Endothelial cell of umbilical vein (primary cell): ENCODE data around the gene B3GALNT2. TPM values are rescaled to one million over a fixed set of nuclear protein-coding genes. Genes with fewer than 3 reads are reported as not detected.

Experiments used
- BruUV-seq: library from RNA; stranded (reverse); fragments of 400-500 nt; replicated peaks from 2 replicates; lab custom pipeline; 2021; lab: Mats Ljungman, UMichigan
- CTCF ChIA-PET: fragments of 300-600, 350-600 bp; sonication (Branson Sonifier 250); formaldehyde crosslinking; loops from one replicate; lab custom pipeline; 2021; ENCODE audit warnings: antibody characterized with exemption, inconsistent platforms; lab: Charles Lee
- POLR2A ChIA-PET: fragments of 300-600, 350-600 bp; sonication (Branson Sonifier 250); formaldehyde crosslinking; loops from one replicate; lab custom pipeline; 2021; ENCODE audit warnings: antibody characterized with exemption, inconsistent platforms; lab: Charles Lee
- DNase-seq: peaks from one replicate; pipeline ENCODE4 v3.0.0-alpha.2; 2011; ENCODE audit warnings: low read depth, low spot score
- FAIRE-seq: peaks from 2 replicates; lab custom pipeline; 2011; peaks lifted over from hg19 to GRCh38; lab: Jason Lieb, UNC
- H2AFZ ChIP-seq: 2 replicates; pipeline ENCODE4 v1.6.0; 2012; ENCODE audit warnings: low read depth, low read length, control low read depth, inconsistent platforms
- H3K27ac ChIP-seq: 2 replicates; pipeline ENCODE4 v1.5.1; 2011; ENCODE audit warnings: low read depth, mild to moderate bottlenecking, control low read depth, low read length, moderate library complexity; ENCODE audit not compliant: insufficient read depth
- H3K27me3 ChIP-seq, 2 experiments: 2 replicates each; pipeline versions ENCODE4 v1.6.0 to v1.6.1; 2011; ENCODE audit warnings: low read length in 2 of 2, mixed read lengths in 1 of 2; ENCODE audit not compliant: control insufficient read depth in 2 of 2, insufficient read depth in 2 of 2
- H3K36me3 ChIP-seq, 2 experiments: 2 replicates in 1 of 2; 3 replicates in 1 of 2; pipeline ENCODE4 v1.5.1; 2011; ENCODE audit warnings: low read length in 2 of 2, mild to moderate bottlenecking in 1 of 2, moderate library complexity in 1 of 2; ENCODE audit not compliant: control insufficient read depth in 2 of 2, insufficient read depth in 2 of 2; ENCODE audit errors: extremely low read depth in 1 of 2
- H3K4me1 ChIP-seq: 3 replicates; pipeline ENCODE4 v1.5.1; 2011; ENCODE audit warnings: mild to moderate bottlenecking, low read length; ENCODE audit not compliant: control insufficient read depth, insufficient read depth; ENCODE audit errors: extremely low read depth
- H3K4me2 ChIP-seq: 2 replicates; pipeline ENCODE4 v1.6.1; 2011; ENCODE audit warnings: low read length, control low read depth, mixed read lengths; ENCODE audit not compliant: insufficient read depth
- H3K4me3 ChIP-seq, 3 experiments: fragments of 200-600 bp in 1 of 3; sonication (generic), shearing (Covaris generic) in 1 of 3; replicated peaks in 1 of 3; 2 replicates each; pipeline ENCODE4 v1.5.1; 2011 to 2016; ENCODE audit warnings: control low read depth in 3 of 3, low read length in 3 of 3, mild to moderate bottlenecking in 2 of 3, inconsistent platforms in 1 of 3, low read depth in 1 of 3, moderate library complexity in 1 of 3; ENCODE audit not compliant: insufficient read depth in 1 of 3
- H3K79me2 ChIP-seq: 2 replicates; pipeline ENCODE4 v1.6.0; 2012; ENCODE audit warnings: low read length, inconsistent platforms; ENCODE audit not compliant: control insufficient read depth, insufficient read depth
- H3K9ac ChIP-seq: replicated peaks from 2 replicates; pipeline ENCODE3; 2011; ENCODE audit warnings: low read length, control low read depth; ENCODE audit not compliant: insufficient read depth; ENCODE audit errors: extremely low read depth
- H3K9me1 ChIP-seq: replicated peaks from 3 replicates; pipeline ENCODE4 v1.6.0; 2011; ENCODE audit warnings: mild to moderate bottlenecking, low read length; ENCODE audit not compliant: control insufficient read depth, insufficient read depth; ENCODE audit errors: extremely low read depth
- H3K9me3 ChIP-seq: replicated peaks from 2 replicates; pipeline ENCODE4 v1.5.1; 2012; ENCODE audit warnings: low read length, inconsistent platforms; ENCODE audit not compliant: control insufficient read depth, insufficient read depth
- H4K20me1 ChIP-seq: replicated peaks from 2 replicates; pipeline ENCODE3; 2011; ENCODE audit warnings: mild to moderate bottlenecking, low read length; ENCODE audit not compliant: control insufficient read depth, insufficient read depth; ENCODE audit errors: extremely low read depth
- CTCF ChIP-seq, 2 donors: IDR thresholded peaks; 1 replicate in 1 of 2; 2 replicates in 1 of 2; pipeline ENCODE4 v1.5.1; 2011; ENCODE audit warnings: low read length in 2 of 2, mild to moderate bottlenecking in 2 of 2, moderate library complexity in 2 of 2, control low read depth in 1 of 2, inconsistent platforms in 1 of 2, low read depth in 1 of 2; ENCODE audit not compliant: insufficient read depth in 1 of 2; ENCODE audit errors: extremely low read depth in 1 of 2
- EZH2 ChIP-seq: IDR thresholded peaks from 2 replicates; pipeline ENCODE4 v1.6.1; 2012; ENCODE audit warnings: borderline replicate concordance, low read depth, mild to moderate bottlenecking, moderate library complexity, low read length, inconsistent platforms; ENCODE audit not compliant: severe bottlenecking
- FOS ChIP-seq: IDR thresholded peaks from 2 replicates; pipeline ENCODE4 v1.6.1; 2011; ENCODE audit warnings: mild to moderate bottlenecking, low read length, moderate library complexity, borderline replicate concordance; ENCODE audit not compliant: insufficient read depth
- GATA2 ChIP-seq: IDR thresholded peaks from 2 replicates; pipeline ENCODE4 v1.7.0; 2011; ENCODE audit warnings: low read depth, mild to moderate bottlenecking, moderate library complexity, mixed read lengths, low read length; ENCODE audit not compliant: insufficient read length, insufficient read depth
- JUN ChIP-seq: IDR thresholded peaks from 2 replicates; pipeline ENCODE4 v1.6.1; 2011; ENCODE audit warnings: borderline replicate concordance, low read depth; ENCODE audit not compliant: insufficient read length, insufficient read depth
- MAX ChIP-seq: IDR thresholded peaks from 2 replicates; pipeline ENCODE4 v1.6.1; 2011; ENCODE audit not compliant: insufficient read depth, insufficient read length
- MYC ChIP-seq: IDR thresholded peaks from one replicate; pipeline ENCODE4 v1.6.1; 2011; ENCODE audit warnings: mild to moderate bottlenecking, low read depth, low read length
- POLR2A ChIP-seq: IDR thresholded peaks from 2 replicates; pipeline ENCODE4 v1.6.1; 2012; ENCODE audit warnings: low read depth, mild to moderate bottlenecking, control low read depth, low read length
- POLR2AphosphoS5 ChIP-seq: IDR thresholded peaks from 2 replicates; pipeline ENCODE4 v1.6.1; 2012; ENCODE audit warnings: low read depth, mild to moderate bottlenecking, control low read depth, low read length, moderate library complexity; ENCODE audit not compliant: insufficient read depth
- dilution Hi-C: fragments of 300-500 bp; cut with MboI; formaldehyde crosslinking; loops from one replicate; pipeline ENCODE4 v1.15.0; 2019; ENCODE audit warnings: low sequenced_read_pairs; ENCODE audit not compliant: extremely low pct_ligation_motif_present
- intact Hi-C: fragments of 100-400 bp; cut with micrococcal nuclease; formaldehyde crosslinking; loops from one replicate; pipeline ENCODE4 v1.10.0; 2022
- polyA plus RNA-seq, 4 experiments: library from polyadenylated mRNA; depleted of rRNA in 3 of 4; stranded (reverse) in 3 of 4; unstranded in 1 of 4; fragments of >200 nt; gene quantifications; 2 replicates each; pipeline versions ENCODE4 v1.2.1 to v1.2.3, GENCODE V29; 2011 to 2012; ENCODE audit warnings: missing spikeins in 1 of 4
- total RNA-seq: library from RNA; stranded (reverse); gene quantifications from 2 replicates; pipeline ENCODE4 v1.2.3, GENCODE V29; 2021

B3GALNT2 gene
- total and polyA plus RNA-seq, 2 donors (not counting 3 experiments of a cell fraction or from before 2014, with no cell fraction given), result 12.0 to 32.2 TPM

GRCh38 chr1:235404190-235404589, 100.1 kb downstream of the B3GALNT2 start:
- no TSS peak for BruUV-seq
- DNase-seq (no peak), FAIRE-seq (no peak)
- dilution Hi-C loops (no loop called here), intact Hi-C loops (no loop called here)
- no peaks in the 10 kb centered on the region for H3K9me3 ChIP-seq
- H3K9ac ChIP-seq, result no peak overlapping the region
- H3K27ac ChIP-seq, result no peak overlapping the region
- TF ChIP-seq POLR2A (no peak), POLR2AphosphoS5 (no peak), EZH2 (no peak), JUN (no peak), CTCF (IDR thresholded peaks at IDR 0.05; ENCODE audit: extremely low read depth in 1 of 2, insufficient read depth in 1 of 2, low read depth in 1 of 2, low read length in 2 of 2) (no peak)
- CTCF ChIA-PET, result interaction anchor here (1.4 to 3.6 kb wide), 2 partner anchors 12 to 158 kb away, joined by 4 to 21 read pairs; no protein-coding TSS in a partner anchor
- POLR2A ChIA-PET, result interaction anchor here (0.7 kb wide), 1 partner anchor 215 kb away, joined by 4 read pairs; no protein-coding TSS in a partner anchor
- no peak overlapping the region for H2AFZ ChIP-seq
- no peaks in the 10 kb centered on the region for H3K9me1 ChIP-seq
- no peak overlapping the region for H3K4me3 ChIP-seq
- peaks cover 13% of the 10 kb centered on the region for H3K79me2 ChIP-seq
- no peaks in the 10 kb centered on the region for H4K20me1 ChIP-seq
- H3K4me1 ChIP-seq, result no peaks in the 10 kb centered on the region
- no peaks in the 10 kb centered on the region for H3K27me3 ChIP-seq
- no peak overlapping the region for H3K4me2 ChIP-seq
- H3K36me3 ChIP-seq, result no peaks in the 10 kb centered on the region

GRCh38 chr1:235403593-235403992, 100.7 kb downstream of the B3GALNT2 start:
- POLR2A ChIA-PET, result no interaction called here
- H3K4me1 ChIP-seq, result no peaks in the 10 kb centered on the region

More at GRCh38 chr1:235403593-235403992, 100.7 kb downstream of the B3GALNT2 start:
- Histone ChIP-seq H3K79me2 (peaks cover 15% of the 10 kb centered on the region), H3K4me3 (no peak overlapping the region), H3K4me2 (no peak overlapping the region), H3K36me3 (no peaks in the 10 kb centered on the region), H3K27me3 (no peaks in the 10 kb centered on the region), H4K20me1 (no peaks in the 10 kb centered on the region), H3K9me1 (no peaks in the 10 kb centered on the region), H3K27ac (no peak overlapping the region), H2AFZ (no peak overlapping the region), H3K9me3 (no peaks in the 10 kb centered on the region), H3K9ac (no peak overlapping the region)
- CTCF ChIA-PET, result interaction anchor here (3.6 kb wide), 1 partner anchor 13 kb away, joined by 21 read pairs; no protein-coding TSS in a partner anchor
- dilution Hi-C loops, result no loop called here
- no peak for FAIRE-seq
- no TSS peak for BruUV-seq
- intact Hi-C loops, result no loop called here
- TF ChIP-seq POLR2A (no peak), JUN (no peak), CTCF (IDR thresholded peaks at IDR 0.05; ENCODE audit: extremely low read depth in 1 of 2, insufficient read depth in 1 of 2, low read depth in 1 of 2, low read length in 2 of 2) (no peak), EZH2 (no peak), GATA2 (no peak), POLR2AphosphoS5 (no peak), MAX (no peak), FOS (no peak), MYC (no peak)
- DNase-seq, result no peak
